Ureter (tissue), 1 donor: Measurements from ENCODE around the gene DGLUCY. TPM values are rescaled to one million over a fixed set of nuclear protein-coding genes. Genes with fewer than 3 reads are reported as not detected.
"Not testable (repeated sequence)": the region's sequence is repeated elsewhere in the genome, so short reads cannot be mapped to it uniquely, and the experiment has no call there.

ENCODE experiments used
- DNase-seq: peaks from one replicate; pipeline ENCODE4 v3.0.0-alpha.2; 2020; ENCODE audit warnings: low spot score
- total RNA-seq: library from RNA; stranded (reverse); gene quantifications from one replicate; pipeline ENCODE4 v1.2.4, GENCODE V29; 2023
- donor health status: DM: yes; HTN: yes; CAD: no.

DGLUCY gene
- total RNA-seq, 1 donor from 2014 or later, result 141 TPM

- no peak for DNase-seq
These were observed 93.1 kb downstream of the DGLUCY start for GRCh38 chr14:91207008-91207407.

- DNase-seq, result no peak
These were observed 97.1 kb downstream of the DGLUCY start for GRCh38 chr14:91211017-91211416.

- DNase-seq, result no peak
These were observed 100.4 kb downstream of the DGLUCY start for GRCh38 chr14:91214306-91214705.

- DNase-seq, result no peak
These were observed 101.5 kb downstream of the DGLUCY start for GRCh38 chr14:91215381-91215780.

- DNase-seq, result no peak
These were observed 102.9 kb downstream of the DGLUCY start for GRCh38 chr14:91216731-91217226.

GRCh38 chr14:91218014-91218413 is 104.1 kb downstream of the DGLUCY start:
- DNase-seq, result no peak

- no peak for DNase-seq
These were observed 105.9 kb downstream of the DGLUCY start for GRCh38 chr14:91219517-91220389.

- DNase-seq, result no peak
These were observed 106.7 kb downstream of the DGLUCY start for GRCh38 chr14:91220581-91221000.

- DNase-seq, result no peak
These were observed 107.4 kb downstream of the DGLUCY start for GRCh38 chr14:91221270-91221669.

GRCh38 chr14:91223028-91223783 is 109.3 kb downstream of the DGLUCY start:
- no peak for DNase-seq

- no peak for DNase-seq
These were observed 111.2 kb downstream of the DGLUCY start for GRCh38 chr14:91225025-91225424.

GRCh38 chr14:91226360-91226759 is 112.5 kb downstream of the DGLUCY start:
- DNase-seq, result not testable (repeated sequence)

- DNase-seq, result no peak
These were observed 113.3 kb downstream of the DGLUCY start for GRCh38 chr14:91227183-91227628.

- DNase-seq, result no peak
These were observed 114.5 kb downstream of the DGLUCY start for GRCh38 chr14:91228112-91229004.

- DNase-seq, result no peak
These were observed 115.1 kb downstream of the DGLUCY start for GRCh38 chr14:91229005-91229382.

- DNase-seq, result no peak
These were observed 115.9 kb downstream of the DGLUCY start for GRCh38 chr14:91229743-91230200.

GRCh38 chr14:91230397-91231035 is 116.6 kb downstream of the DGLUCY start:
- DNase-seq, result no peak

- no peak for DNase-seq
These were observed 117.6 kb downstream of the DGLUCY start for GRCh38 chr14:91231446-91231845.

- no peak for DNase-seq
These were observed 118.2 kb downstream of the DGLUCY start for GRCh38 chr14:91232052-91232451.

- no peak for DNase-seq
These were observed 118.7 kb downstream of the DGLUCY start for GRCh38 chr14:91232603-91233002.
